Esophagus squamous epithelium (tissue), 5 donors: ENCODE results near the gene PEX11G. TPM values are rescaled to one million over a fixed set of nuclear protein-coding genes. Genes with fewer than 3 reads are reported as not detected.

Source experiments
- DNase-seq: peaks from one replicate; lab custom pipeline; 2025; lab: John Stamatoyannopoulos, UW
- H3K27ac ChIP-seq, 4 donors: fragments of 200-600 bp; sonication (generic); one replicate each; pipeline ENCODE4 v1.5.1; 2016 to 2019; ENCODE audit warnings: mild to moderate bottlenecking in 1 of 4
- H3K27me3 ChIP-seq, 4 donors: fragments of 200-600 bp; sonication (generic); 1 replicate in 3 of 4; 2 replicates in 1 of 4; pipeline versions ENCODE4 v1.5.1 to v1.6.0; 2017 to 2021; ENCODE audit warnings: antibody characterized with exemption in 1 of 4
- H3K36me3 ChIP-seq, 3 donors: fragments of 200-600 bp; sonication (generic); one replicate each; pipeline ENCODE4 v1.5.1; 2016 to 2019
- H3K4me1 ChIP-seq, 3 donors: fragments of 200-600 bp; sonication (generic); one replicate each; pipeline ENCODE4 v1.5.1; 2017 to 2019
- H3K4me3 ChIP-seq, 4 donors: fragments of 200-600 bp; sonication (generic); 1 replicate in 3 of 4; 2 replicates in 1 of 4; pipeline ENCODE4 v1.5.1; 2016 to 2019; ENCODE audit warnings: mild to moderate bottlenecking in 2 of 4, moderate library complexity in 1 of 4
- H3K9me3 ChIP-seq, 3 donors: fragments of 200-600 bp; sonication (generic); one replicate each; pipeline ENCODE4 v1.5.1; 2016 to 2019
- CTCF ChIP-seq, 6 experiments: fragments of 450-650 bp in 4 of 6; fragments of 200-600 bp in 2 of 6; sonication (generic) in 2 of 6; IDR thresholded peaks; one replicate each; pipeline ENCODE4 v1.5.1; 2016 to 2019; ENCODE audit warnings: antibody characterized with exemption in 6 of 6, mild to moderate bottlenecking in 4 of 6, moderate library complexity in 4 of 6
- POLR2A ChIP-seq, 4 donors: fragments of 450-650 bp; IDR thresholded peaks; one replicate each; pipeline ENCODE4 v1.6.1; 2017; ENCODE audit warnings: antibody characterized with exemption in 4 of 4, mild to moderate bottlenecking in 4 of 4, moderate library complexity in 3 of 4
- WGBS, 2 donors: methylation state at CpG; one replicate each; pipeline ENCODE4 v1.1.5; 2018; 5-methylcytosine and 5-hydroxymethylcytosine counted together
- intact Hi-C: fragments of 100-400 bp; cut with DNase I; formaldehyde crosslinking; loops from one replicate; pipeline ENCODE4 v1.15.0; 2022
- total RNA-seq, 4 donors: library from RNA; depleted of rRNA; stranded (reverse); fragments of >200 nt; gene quantifications; one replicate each; pipeline ENCODE4 v1.1.0, GENCODE V29; 2016
- donor health status: DM: yes; HTN: yes; CAD: no.

PEX11G gene
- total RNA-seq, 4 donors from 2014 or later: 1.1 to 6.7 (median 4.1) TPM

- H3K4me3 ChIP-seq: no peak overlapping the region
- no peaks in the 10 kb centered on the region for H3K9me3 ChIP-seq
- intact Hi-C loops: no loop called here
- H3K27me3 ChIP-seq: peaks cover 0 to 21% (median 0%) of the 10 kb centered on the region in 4 donors
- H3K4me1 ChIP-seq: peaks cover 4 to 36% (median 18%) of the 10 kb centered on the region in 3 donors
- H3K36me3 ChIP-seq: no peaks in the 10 kb centered on the region
- DNase-seq: no peak
- H3K27ac ChIP-seq: no peak overlapping the region
- WGBS, 2 donors: 49 to 50% methylated on average over 3 to 7 of the region's 7 CpGs
- peak in 2 of 6 experiments; percentile 6 to 19 for TF ChIP-seq CTCF (IDR thresholded peaks at IDR 0.05)
- TF ChIP-seq POLR2A (IDR thresholded peaks at IDR 0.05): no peak
Observed at GRCh38 chr19:7497292-7497691, 8.5 kb upstream of the PEX11G start.

- H3K4me1 ChIP-seq: peaks cover 0 to 24% (median 14%) of the 10 kb centered on the region in 3 donors
- TF ChIP-seq CTCF (IDR thresholded peaks at IDR 0.05) (no peak), POLR2A (IDR thresholded peaks at IDR 0.05) (peak in 1 of 4 donors; percentile 9)
- intact Hi-C loops: no loop called here
- H3K4me3 ChIP-seq: peak overlapping the region in 1 of 4 donors; percentile 7
- no peaks in the 10 kb centered on the region for H3K9me3 ChIP-seq
- H3K36me3 ChIP-seq: no peaks in the 10 kb centered on the region
- no peaks in the 10 kb centered on the region for H3K27me3 ChIP-seq
- WGBS, 2 donors: 20 to 43% methylated on average over 11 to 13 of the region's 13 CpGs
- no peak for DNase-seq
- peak overlapping the region; percentile 18 to 81 (median 73) for H3K27ac ChIP-seq
Observed at GRCh38 chr19:7494416-7495098, 5.7 kb upstream of the PEX11G start.

- no peak overlapping the region for H3K4me3 ChIP-seq
- H3K9me3 ChIP-seq: no peaks in the 10 kb centered on the region
- H3K27ac ChIP-seq: peak overlapping the region in 1 of 4 donors; percentile 80
- no peaks in the 10 kb centered on the region for H3K27me3 ChIP-seq
- H3K4me1 ChIP-seq: peaks cover 6 to 40% (median 24%) of the 10 kb centered on the region in 3 donors
- H3K36me3 ChIP-seq: no peaks in the 10 kb centered on the region
- 54 to 56% methylated on average over 11 of the region's 11 CpGs for WGBS, 2 donors
- no peak for DNase-seq
- no peak for TF ChIP-seq CTCF (IDR thresholded peaks at IDR 0.05)
- TF ChIP-seq POLR2A (IDR thresholded peaks at IDR 0.05): no peak
- intact Hi-C loops: no loop called here
Observed at GRCh38 chr19:7492558-7492957, 3.7 kb upstream of the PEX11G start.

- peak overlapping the region in 2 of 4 donors; percentile 39 to 80 for H3K27ac ChIP-seq
- H3K36me3 ChIP-seq: no peaks in the 10 kb centered on the region
- peaks cover 6 to 40% (median 24%) of the 10 kb centered on the region in 3 donors for H3K4me1 ChIP-seq
- no peak for DNase-seq
- WGBS, 2 donors: 26 to 30% methylated on average over 4 of the region's 4 CpGs
- no peak overlapping the region for H3K4me3 ChIP-seq
- no peaks in the 10 kb centered on the region for H3K9me3 ChIP-seq
- no peaks in the 10 kb centered on the region for H3K27me3 ChIP-seq
- TF ChIP-seq CTCF (IDR thresholded peaks at IDR 0.05): no peak
- TF ChIP-seq POLR2A (IDR thresholded peaks at IDR 0.05): no peak
- intact Hi-C loops: no loop called here
Observed at GRCh38 chr19:7492142-7492541, 3.3 kb upstream of the PEX11G start.

- intact Hi-C loops: no loop called here
- DNase-seq: no peak
- no peaks in the 10 kb centered on the region for H3K9me3 ChIP-seq
- H3K27ac ChIP-seq: peak overlapping the region in 2 of 4 donors; percentile 85 to 88
- no peaks in the 10 kb centered on the region for H3K36me3 ChIP-seq
- peak overlapping the region; percentile 57 to 89 (median 60) for H3K4me3 ChIP-seq
- peaks cover 6 to 32% (median 20%) of the 10 kb centered on the region in 3 donors for H3K4me1 ChIP-seq
- TF ChIP-seq CTCF (IDR thresholded peaks at IDR 0.05) (no peak), POLR2A (IDR thresholded peaks at IDR 0.05) (no peak)
- WGBS, 2 donors: 50 to 75% methylated on average over 11 of the region's 11 CpGs
- no peaks in the 10 kb centered on the region for H3K27me3 ChIP-seq
Observed at GRCh38 chr19:7489609-7490044, 792 bp upstream of the PEX11G start.
